T-helper 1 cell treated with Interleukin-12 subunit alpha and Interleukin-12 subunit beta and Interleukin-4 antibody, amounts not matched to agents 30 ng/mL and 1 ng/mL, for 36 hours (primary cell): ENCODE results near the gene PCYOX1L. TPM values are rescaled to one million over a fixed set of nuclear protein-coding genes. Genes with fewer than 3 reads are reported as not detected.

ENCODE experiments used
- intact Hi-C: fragments of 100-400 bp; cut with micrococcal nuclease; formaldehyde crosslinking; loops from one replicate; pipeline ENCODE4 v1.15.1; 2024
- total RNA-seq: library from RNA; stranded (reverse); gene quantifications from 2 replicates; pipeline ENCODE4 v1.2.3, GENCODE V29; 2022

The PCYOX1L gene
- total RNA-seq, 1 donor from 2014 or later: 28.8 TPM

GRCh38 chr5:149405550-149406202, 47.8 kb downstream of the PCYOX1L start:
- intact Hi-C loops: no loop called here

- intact Hi-C loops: no loop called here
Measured at GRCh38 chr5:149406203-149406978, 48.5 kb downstream of the PCYOX1L start.

- intact Hi-C loops: no loop called here
Measured at GRCh38 chr5:149406979-149407306, 49.1 kb downstream of the PCYOX1L start.

- intact Hi-C loops: no loop called here
Measured at GRCh38 chr5:149407323-149408251, 49.7 kb downstream of the PCYOX1L start.

GRCh38 chr5:149408252-149409099, 50.6 kb downstream of the PCYOX1L start:
- intact Hi-C loops: no loop called here

GRCh38 chr5:149409268-149409948, 51.6 kb downstream of the PCYOX1L start:
- intact Hi-C loops: no loop called here

GRCh38 chr5:149410071-149410470, 52.2 kb downstream of the PCYOX1L start:
- intact Hi-C loops: no loop called here

GRCh38 chr5:149410721-149411432, 53.0 kb downstream of the PCYOX1L start:
- intact Hi-C loops: no loop called here

GRCh38 chr5:149411738-149412519, 54.1 kb downstream of the PCYOX1L start:
- intact Hi-C loops: no loop called here

- intact Hi-C loops: no loop called here
Measured at GRCh38 chr5:149412783-149413476, 55.1 kb downstream of the PCYOX1L start.

- intact Hi-C loops: no loop called here
Measured at GRCh38 chr5:149413477-149414210, 55.8 kb downstream of the PCYOX1L start.

- intact Hi-C loops: no loop called here
Measured at GRCh38 chr5:149414405-149415065, 56.7 kb downstream of the PCYOX1L start.

- intact Hi-C loops: no loop called here
Measured at GRCh38 chr5:149415066-149415967, 57.5 kb downstream of the PCYOX1L start.

GRCh38 chr5:149416987-149417710, 59.3 kb downstream of the PCYOX1L start:
- intact Hi-C loops: no loop called here

GRCh38 chr5:149417711-149418368, 60.0 kb downstream of the PCYOX1L start:
- intact Hi-C loops: no loop called here
